ENCODE data around the gene FYTTD1. TPM values are rescaled to one million over a fixed set of nuclear protein-coding genes. Genes with fewer than 3 reads are reported as not detected.
A peak's percentile ranks its signal among the peaks of the same experiment; 100 is the strongest.
"Not testable (repeated sequence)": the region's sequence is repeated elsewhere in the genome, so short reads cannot be mapped to it uniquely, and the experiment has no call there.

FYTTD1 gene
- total RNA-seq (2014; rRNA removed; shearing (Covaris generic)): 55.8 and 63.3 TPM in 2 replicates

GRCh38 chr3:197749601-197750395 lies at the start of gene FYTTD1:
FYTTD1 (plus strand) TSS chr3:197749883; CDS start chr3:197749972, 89 bp downstream.
- peak; percentile 89 for DNase-seq (ENCODE audit: low read depth)

- no peak for DNase-seq (ENCODE audit: low read depth)
These were observed 49.6 kb upstream of the FYTTD1 start for GRCh38 chr3:197700095-197700494.

- no peak for DNase-seq (ENCODE audit: low read depth)
These were observed 47.8 kb upstream of the FYTTD1 start for GRCh38 chr3:197701841-197702240.

GRCh38 chr3:197706658-197707057 lies 43.0 kb upstream of the FYTTD1 start:
- no peak for DNase-seq (ENCODE audit: low read depth)

GRCh38 chr3:197709135-197709534 lies 40.5 kb upstream of the FYTTD1 start:
- DNase-seq (ENCODE audit: low read depth): no peak

GRCh38 chr3:197710965-197711364 lies 38.7 kb upstream of the FYTTD1 start:
- DNase-seq (ENCODE audit: low read depth): not testable (repeated sequence)

GRCh38 chr3:197711973-197712707 lies 37.5 kb upstream of the FYTTD1 start:
- DNase-seq (ENCODE audit: low read depth): peak; percentile 98

- DNase-seq (ENCODE audit: low read depth): no peak
These were observed 36.2 kb upstream of the FYTTD1 start for GRCh38 chr3:197713477-197713822.

- no peak for DNase-seq (ENCODE audit: low read depth)
These were observed 35.4 kb upstream of the FYTTD1 start for GRCh38 chr3:197714251-197714650.

GRCh38 chr3:197718891-197719290 lies 30.8 kb upstream of the FYTTD1 start:
- DNase-seq (ENCODE audit: low read depth): peak; percentile 85

- DNase-seq (ENCODE audit: low read depth): no peak
These were observed 29.0 kb upstream of the FYTTD1 start for GRCh38 chr3:197720694-197721093.

- no peak for DNase-seq (ENCODE audit: low read depth)
These were observed 26.9 kb upstream of the FYTTD1 start for GRCh38 chr3:197722734-197723133.

- not testable (repeated sequence) for DNase-seq (ENCODE audit: low read depth)
These were observed 21.8 kb upstream of the FYTTD1 start for GRCh38 chr3:197727878-197728277.

- no peak for DNase-seq (ENCODE audit: low read depth)
These were observed 21.2 kb upstream of the FYTTD1 start for GRCh38 chr3:197728487-197728886.

- DNase-seq (ENCODE audit: low read depth): peak; percentile 55
These were observed 19.5 kb upstream of the FYTTD1 start for GRCh38 chr3:197730200-197730599.

GRCh38 chr3:197730770-197731169 lies 18.9 kb upstream of the FYTTD1 start:
- not testable (repeated sequence) for DNase-seq (ENCODE audit: low read depth)

GRCh38 chr3:197731483-197731882 lies 18.2 kb upstream of the FYTTD1 start:
- not testable (repeated sequence) for DNase-seq (ENCODE audit: low read depth)

- DNase-seq (ENCODE audit: low read depth): no peak
These were observed 16.6 kb upstream of the FYTTD1 start for GRCh38 chr3:197733042-197733441.

- no peak for DNase-seq (ENCODE audit: low read depth)
These were observed 14.9 kb upstream of the FYTTD1 start for GRCh38 chr3:197734667-197735318.

GRCh38 chr3:197736010-197736490 lies 13.6 kb upstream of the FYTTD1 start:
- DNase-seq (ENCODE audit: low read depth): peak; percentile 30

- peak; percentile 99 for DNase-seq (ENCODE audit: low read depth)
These were observed 13.0 kb upstream of the FYTTD1 start, which contains the start of gene RUBCN for GRCh38 chr3:197736491-197737318. RUBCN (minus strand) TSS chr3:197736904; CDS start chr3:197736719, 185 bp downstream.

Data from Daoy (cell line).